Cerebellar cortex (tissue), 1 donor: ENCODE data around the gene PRDM15.

Experiments
- DNase-seq: peaks from one replicate; pipeline ENCODE4 v3.0.0-alpha.2; 2015; ENCODE audit warnings: low spot score

Gene PRDM15

DNA sequence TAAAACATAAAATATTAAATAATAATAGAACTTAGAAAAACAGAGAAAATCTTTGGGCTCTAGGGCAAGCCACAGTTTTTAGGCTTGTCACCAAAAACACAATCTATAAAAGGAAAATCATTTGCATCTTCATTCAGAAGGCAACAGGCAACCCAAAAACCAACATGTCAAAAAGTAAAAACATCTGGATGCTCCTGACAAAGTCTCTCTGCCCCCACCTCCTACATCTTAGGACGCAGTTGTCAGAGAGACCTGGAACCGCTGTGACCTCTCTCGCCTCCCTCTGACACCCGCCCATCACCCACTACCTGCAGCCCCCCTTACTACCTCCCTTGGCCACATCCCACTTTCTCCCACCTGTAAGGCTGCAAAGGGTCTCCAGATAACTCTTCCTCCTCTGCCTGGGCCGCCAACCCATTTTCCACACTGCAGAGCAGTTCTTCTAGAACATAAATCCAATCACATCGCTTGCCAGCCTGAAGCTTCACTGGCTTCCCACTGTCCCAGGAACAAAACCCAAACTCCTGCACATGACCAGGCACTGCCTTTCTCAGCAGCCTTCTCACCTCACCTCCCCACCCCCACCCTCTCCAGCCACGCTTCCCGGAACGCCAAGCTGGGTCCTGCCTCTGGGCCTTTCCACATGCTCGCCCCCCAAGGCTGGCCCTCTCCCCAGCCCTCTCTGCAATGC lies 14.7 kb downstream of the PRDM15 start:
- no peak for DNase-seq

DNA sequence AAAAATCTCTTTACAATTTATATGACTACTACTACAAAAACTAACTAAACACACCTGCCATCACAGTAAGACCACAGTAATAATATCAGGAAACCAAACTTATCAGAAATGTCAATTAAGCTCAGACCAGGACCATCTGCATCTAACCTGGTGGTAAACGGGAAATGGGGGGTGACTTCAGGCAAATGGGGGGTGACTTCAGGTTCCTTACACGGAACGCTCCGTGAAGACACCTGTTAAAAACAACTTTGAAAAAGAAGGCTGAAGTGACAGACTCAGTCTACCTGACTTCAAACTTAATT lies 15.8 kb downstream of the PRDM15 start:
- no peak for DNase-seq

DNA sequence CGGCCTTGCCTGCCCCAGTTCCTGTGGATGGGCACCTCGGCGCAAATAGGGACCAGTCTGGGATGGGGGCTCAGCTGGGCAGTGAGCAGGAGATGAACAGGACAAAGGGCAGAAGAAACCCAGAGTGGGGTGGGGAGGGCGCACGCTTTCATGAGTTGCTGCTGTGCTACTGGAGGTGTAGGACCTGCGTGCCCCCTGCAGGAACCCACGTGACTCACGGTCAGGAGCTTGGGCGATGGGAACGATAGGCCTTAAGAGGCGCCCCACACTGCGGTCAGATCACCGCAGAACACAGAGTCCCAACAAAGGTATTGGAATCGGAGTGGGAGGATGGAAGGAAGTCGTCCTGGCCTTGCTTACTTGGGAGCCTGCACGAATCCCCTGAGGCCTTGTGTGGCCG lies 17.2 kb downstream of the PRDM15 start:
- DNase-seq = no peak

DNA sequence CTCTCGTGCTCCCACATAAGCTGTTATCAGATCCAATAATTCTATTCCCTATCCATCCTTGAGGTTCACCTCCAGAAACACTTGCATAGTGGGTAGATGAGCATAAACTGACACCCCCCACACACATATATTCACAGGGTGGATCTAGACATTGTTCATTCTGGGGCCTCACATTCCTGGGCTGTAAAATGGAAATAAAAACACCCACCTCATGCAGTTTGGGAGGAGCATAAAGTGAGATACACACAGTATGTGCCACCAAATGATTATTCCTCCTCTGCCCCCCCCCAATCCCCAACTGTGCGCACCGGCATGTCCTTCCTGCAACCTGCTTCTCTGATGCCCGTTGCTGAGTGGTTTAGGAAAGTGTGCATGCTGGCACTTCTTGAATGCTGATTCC lies 17.9 kb downstream of the PRDM15 start:
- DNase-seq = no peak

DNA sequence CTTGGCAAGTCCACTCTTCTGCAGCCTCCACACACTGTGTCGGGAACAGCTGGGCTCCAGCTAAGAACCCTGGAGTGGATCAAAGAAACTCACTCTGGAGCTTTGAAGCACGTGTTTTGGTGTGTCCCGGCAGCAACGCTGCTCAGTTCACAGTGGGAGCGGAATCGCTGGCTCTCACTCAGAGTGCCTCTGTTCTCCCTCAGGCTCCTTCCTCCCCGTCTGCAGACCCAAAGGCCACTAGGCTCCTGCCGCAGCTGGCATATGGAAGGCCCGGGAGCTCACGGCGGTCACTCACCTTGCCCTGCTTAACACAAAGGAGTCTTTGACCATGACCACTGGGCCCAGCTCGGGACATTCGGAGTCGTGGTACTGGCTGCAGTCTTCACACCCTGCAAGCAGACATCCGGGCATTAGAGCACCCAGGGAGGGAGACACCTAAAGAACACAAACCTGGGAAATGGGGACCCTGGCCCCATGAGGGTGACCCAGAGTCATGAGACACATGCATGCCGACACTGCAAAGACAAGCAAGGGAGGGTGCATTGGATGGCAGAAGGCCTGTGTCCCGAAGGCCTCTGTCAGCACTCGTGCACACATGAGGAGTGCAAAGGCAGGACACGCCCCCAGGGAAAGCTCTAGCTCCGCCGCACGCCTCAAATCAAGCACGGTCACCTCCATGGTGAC lies 19.7 kb downstream of the PRDM15 start:
- no peak for DNase-seq

DNA sequence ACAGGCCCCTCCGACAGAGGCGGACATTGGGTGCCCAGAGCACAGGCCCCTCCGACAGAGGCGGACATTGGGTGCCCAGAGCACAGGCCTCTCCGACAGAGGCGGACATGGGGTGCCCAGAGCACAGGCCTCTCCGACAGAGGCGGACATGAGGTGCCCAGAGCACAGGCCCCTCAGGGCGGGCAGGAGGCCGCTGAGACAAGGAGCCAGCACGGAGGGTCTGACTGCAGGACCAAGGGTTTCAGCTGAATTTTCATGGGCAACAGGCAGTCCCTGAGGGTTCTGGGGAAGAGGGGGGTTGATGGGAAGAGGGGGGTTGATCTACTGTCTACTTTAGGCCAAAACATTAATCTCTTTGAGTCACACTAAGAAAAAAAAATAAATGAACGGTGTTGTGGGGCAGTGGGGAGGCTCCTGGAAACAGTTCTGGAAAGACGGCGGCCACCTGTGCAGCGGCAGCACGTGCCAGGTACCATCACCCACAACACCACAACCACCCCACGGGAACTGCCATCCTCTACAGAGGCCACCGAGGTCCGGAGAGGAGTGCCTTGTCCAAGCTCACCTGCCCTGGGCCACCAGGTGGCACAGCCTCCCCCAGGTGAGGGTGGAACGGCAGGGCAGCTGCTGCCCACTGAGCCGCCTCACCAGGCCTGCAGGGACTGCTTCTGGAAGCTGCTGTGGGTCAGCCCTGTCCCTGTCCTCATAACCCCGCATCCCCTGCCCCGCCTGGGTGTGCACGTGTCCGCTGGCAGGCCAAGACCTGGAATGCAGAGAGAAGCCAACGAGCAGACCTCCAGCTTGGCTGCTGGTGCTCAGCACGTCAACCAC lies 20.5 kb downstream of the PRDM15 start:
- no peak for DNase-seq

DNA sequence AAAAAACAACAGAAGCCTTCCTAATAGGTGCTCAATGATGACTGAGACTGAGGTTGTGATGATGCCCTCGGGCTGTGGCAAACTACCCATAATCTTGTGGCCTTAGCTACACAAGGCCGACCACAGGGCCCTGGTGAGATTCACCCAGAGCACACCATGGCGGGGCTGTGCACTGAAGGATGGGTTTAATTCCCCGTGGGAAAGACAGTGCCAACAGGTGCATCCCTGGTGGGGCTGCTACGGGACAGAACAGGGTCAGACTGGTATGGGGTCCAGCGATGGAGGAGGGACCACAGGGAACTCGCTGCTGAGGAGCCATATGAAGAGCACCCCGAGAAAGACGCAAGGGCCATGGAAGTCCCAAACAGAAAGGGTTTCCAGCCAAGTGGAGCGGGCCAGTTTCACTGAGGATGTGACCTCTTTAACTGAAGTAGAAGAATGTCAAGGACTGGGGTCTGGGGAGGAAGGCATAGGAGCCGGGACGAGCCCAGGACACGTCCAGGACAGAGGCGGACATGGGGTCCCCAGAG lies 21.3 kb downstream of the PRDM15 start:
- no peak for DNase-seq

DNA sequence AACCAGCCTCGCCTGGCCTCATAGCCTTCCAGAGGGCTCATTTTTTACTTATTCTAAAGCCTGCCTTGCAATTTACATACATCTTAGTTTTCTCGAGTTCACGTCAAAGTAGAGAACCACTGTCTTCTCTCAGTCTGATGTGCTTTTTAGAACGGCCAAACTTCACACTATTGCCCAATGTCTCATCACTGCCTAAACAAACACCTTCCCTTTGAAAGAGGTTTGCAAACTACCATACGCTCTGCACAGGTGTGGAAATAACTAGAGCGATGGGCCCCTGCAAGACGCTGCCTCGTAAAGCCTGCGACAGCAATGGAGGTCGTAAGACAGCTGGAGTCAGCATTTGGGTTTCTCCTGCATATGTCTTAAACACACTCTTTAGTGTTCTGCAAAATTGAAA lies 22.6 kb downstream of the PRDM15 start:
- no peak for DNase-seq

DNA sequence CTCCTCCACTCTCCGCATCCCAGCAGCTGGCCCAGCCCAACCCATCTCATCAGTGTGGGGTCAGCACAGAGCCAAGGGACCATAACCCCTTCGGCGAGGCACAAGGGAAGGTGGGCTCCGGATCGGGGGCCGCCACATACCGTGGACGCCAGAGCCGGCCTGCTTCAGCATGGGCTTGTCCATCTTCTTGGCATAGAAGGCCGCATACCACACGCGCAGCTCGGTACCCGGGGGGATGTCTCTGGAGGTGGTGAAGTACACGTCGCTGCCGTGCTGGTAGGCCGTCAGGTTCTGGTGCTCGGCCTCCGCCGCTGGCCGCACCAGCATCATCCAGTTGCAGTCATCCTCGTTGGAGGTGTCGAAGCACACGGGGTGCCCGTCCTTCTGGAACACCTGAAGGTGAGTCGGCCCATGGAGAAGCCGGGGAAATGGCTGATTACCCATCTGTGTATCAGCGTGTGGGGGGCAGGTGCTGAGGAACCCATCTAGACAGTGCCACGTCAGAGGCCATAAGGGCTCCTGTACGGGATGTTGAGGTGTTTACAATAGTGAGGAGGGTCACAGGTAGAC lies 24.6 kb downstream of the PRDM15 start:
- DNase-seq = no peak

DNA sequence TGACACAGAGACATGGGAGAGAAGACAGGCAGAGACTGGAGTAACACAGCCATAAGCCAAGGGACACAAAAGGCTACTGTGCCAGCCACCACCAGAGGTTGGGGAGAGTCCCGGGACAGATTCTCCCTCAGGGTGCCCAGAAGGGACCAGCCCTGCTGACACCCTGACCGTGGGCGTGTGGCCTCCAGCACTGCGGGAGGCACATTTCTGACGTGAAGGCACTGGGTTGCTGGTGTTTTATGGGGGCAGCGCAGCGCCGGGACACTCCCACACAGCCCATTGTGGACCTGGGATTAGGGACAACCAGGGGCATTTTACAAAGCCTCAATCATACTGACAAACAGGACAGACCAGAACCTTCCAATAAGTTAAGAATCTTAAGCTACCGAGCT lies 26.2 kb downstream of the PRDM15 start:
- DNase-seq = no peak

DNA sequence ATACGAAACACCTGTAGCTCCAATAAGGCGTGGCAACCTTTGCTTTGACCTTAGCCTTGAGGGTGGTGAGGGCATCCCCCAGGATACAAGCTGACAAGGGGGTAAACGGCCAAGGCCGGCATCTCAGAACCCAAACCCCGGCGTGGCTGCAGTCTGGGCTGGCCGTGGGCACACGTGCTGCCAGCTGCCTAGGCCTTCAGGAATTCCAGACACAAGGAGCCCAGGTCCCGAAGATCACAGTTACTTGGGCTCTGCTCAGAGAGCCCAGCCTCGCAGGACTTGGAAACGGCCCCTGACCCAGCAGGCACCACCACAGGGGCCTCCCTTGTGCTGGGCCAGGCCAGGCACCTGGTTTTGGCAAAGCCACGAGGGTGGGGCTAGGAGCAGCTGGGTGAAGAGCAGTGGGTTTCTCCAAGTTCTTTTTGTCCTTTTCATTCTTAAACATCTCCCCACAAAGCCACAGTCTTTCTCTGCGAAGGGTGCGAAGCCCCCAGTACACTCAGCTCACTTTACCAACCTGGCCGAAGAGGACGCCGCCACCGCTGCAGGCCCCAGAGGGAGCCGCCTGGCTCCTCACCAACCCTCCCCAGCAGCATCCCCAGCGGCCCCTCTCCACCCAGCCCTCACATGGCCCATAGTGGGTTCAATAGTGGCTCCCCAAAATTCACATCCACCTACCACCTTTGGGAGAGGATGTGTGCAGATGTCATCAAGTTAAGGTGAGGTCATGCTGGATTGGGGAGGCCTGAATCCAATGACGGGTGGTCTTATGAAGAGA lies 26.8 kb downstream of the PRDM15 start:
- DNase-seq = no peak

DNA sequence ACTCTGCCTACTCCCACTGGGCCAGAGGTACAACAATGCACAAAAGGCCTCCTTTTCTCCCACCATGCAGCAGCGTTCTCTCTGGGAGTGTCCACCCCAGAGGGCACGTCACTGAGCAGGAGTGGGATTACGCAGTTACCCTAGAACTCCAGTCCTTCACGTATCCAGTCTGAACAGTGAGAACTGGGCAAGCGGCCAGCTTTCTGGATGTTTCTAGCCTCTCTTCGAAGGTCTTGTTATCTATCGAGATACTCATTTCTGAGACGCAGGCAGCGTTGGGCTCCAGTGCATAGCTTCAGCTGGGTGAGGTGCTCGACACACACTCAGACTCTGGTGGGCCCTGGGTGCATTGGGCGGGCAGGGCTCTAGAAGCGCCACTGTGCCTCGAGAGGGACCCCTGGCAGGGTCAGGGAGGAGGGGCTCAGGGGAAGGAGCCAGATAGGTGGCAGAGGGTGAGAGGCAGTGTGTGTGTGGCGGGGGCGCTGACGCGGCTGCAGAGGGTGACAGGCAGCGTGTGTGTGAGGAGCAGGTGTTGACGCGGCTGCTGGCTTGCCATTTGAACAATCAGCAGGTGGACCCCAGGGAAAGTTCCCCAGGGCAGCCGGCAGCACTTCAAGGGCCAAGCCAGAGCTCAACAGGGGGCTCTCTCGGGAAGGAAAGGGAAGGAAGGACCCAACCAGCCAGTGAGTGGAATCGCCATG lies 27.9 kb downstream of the PRDM15 start:
- DNase-seq = no peak

DNA sequence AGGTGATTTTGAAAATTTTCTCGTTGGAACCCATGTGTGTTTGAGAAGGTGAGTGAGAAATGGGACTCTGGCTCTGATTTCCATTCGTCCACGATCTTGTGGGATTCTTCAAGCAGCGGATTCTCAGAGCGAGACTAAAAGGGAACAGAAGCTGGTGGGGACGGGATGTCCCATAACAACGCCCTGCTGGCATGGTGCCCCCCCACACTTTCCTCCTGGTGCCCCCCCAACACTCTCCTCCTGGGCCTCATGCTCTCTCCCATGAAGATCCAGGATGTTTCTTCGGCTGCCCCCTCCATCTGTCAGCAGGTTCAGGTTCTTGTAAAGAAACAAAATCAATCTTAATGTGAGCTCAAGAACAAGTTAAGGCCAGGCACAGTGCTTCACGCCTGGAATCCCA lies 29.1 kb downstream of the PRDM15 start:
- DNase-seq = no peak

DNA sequence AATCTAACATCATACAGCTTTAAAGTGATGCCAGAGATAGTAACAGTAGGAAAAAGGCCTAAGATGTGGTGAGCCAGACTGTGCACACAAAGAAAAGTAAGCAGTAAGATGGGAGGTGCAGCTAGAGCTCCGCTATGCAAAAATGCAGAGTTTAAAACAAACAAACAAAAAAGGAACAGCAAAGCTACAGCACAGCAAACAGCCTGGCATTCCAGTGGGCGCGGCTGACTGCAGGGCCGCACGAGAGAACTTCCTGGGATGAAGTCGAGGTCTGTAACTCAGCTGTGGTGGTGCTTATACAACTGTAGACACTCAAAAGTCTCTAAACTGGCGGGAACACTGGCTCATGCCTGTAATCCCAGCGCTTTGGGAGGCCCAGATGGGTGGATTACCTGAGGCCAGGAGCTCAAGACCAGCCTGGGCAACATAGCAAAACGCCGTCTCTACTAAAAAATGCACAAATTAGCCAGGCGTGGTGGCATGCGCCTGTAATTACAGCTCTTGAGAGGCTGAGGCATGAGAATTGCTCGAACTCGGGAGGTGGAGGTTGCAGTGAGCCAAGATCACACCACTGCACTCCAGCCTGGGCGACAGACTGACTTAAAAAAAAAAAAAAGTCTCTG lies 30.1 kb downstream of the PRDM15 start:
- no peak for DNase-seq

DNA sequence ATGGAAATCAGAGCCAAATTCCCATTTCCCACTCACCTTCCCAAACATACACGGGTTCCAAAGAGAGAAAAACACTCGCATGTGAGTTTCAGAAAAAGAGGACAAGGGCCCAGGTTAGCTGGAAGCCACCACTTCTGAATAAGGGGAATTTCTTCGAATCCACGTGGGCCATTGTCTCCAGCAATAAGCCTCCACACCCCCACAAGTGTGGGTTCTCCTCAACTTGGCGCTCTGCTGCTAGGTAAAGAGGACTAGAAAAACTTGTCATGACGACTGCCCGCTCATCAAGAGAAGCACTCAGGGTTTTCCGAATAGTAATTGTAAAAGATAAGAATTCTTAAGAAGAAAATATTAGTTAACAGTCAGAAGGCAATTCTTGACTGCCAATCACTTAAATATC lies 30.6 kb downstream of the PRDM15 start:
- DNase-seq = no peak

DNA sequence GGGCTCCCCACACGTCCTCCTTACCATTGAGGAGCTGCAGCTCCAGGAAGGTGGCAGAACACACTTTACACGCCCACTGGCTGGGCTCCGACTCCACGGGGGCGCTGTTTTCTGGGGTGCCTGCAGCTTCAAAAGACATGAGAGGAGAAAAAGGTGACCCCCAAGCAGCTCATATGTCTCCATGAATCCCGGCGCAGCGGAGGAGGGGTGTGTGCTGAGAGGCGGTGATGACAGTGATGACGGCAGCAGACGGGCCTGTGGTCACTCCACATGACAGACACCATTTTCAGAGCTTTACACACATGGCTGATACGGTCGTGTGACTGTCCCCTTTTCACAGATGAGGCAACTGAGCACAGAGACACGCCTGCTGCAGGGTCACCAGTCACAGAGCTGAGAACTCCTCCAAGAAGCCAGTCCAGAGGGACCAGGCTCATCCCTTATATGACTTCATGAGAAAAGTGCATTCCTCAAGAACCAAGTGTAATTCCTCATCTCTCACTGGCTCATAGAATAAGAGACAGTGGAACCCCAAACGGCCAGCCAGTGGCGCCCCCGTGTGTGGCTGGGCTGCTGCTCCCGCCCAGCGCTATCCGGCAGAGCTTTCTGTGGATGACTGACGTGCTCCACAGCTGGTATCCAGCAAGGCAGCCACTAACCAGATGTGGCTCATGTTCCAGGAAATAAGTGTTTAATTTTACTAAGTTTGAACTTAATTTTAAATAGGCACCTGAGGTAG lies 31.9 kb downstream of the PRDM15 start:
- peak; percentile 17 for DNase-seq

DNA sequence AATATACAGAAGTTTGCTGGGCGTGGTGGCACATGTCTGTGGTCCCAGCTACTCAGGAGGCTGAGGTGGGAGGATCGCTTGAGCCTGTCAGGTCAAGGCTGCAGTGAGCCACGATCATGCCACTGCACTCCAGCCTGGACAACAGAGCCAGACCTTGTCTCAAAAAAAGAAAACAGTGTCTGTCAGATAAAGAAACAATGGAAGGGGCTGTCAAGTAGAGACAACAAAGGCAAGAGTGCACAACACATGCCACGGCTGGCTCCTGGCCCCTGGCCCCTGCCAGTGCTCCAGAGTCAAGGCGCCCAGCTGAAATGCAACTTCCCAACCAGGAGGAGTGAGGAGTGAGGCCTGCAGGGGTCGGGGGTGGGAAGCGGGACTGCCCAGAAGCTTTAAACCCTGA lies 32.6 kb downstream of the PRDM15 start:
- no peak for DNase-seq

DNA sequence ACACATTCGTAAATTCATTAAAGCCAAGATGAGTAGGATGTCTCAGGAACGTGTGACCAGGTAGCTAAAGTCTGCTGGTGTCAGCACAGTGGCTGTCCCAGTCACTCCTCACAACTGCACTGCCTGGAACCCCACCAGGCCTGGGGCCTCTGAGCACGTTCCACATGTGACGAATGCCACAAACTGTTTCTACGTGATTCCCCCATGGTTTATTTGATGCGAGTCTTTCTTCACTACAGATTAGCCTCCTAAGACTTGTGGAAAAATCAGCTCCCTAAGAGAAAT lies 33.2 kb downstream of the PRDM15 start:
- DNase-seq = no peak

DNA sequence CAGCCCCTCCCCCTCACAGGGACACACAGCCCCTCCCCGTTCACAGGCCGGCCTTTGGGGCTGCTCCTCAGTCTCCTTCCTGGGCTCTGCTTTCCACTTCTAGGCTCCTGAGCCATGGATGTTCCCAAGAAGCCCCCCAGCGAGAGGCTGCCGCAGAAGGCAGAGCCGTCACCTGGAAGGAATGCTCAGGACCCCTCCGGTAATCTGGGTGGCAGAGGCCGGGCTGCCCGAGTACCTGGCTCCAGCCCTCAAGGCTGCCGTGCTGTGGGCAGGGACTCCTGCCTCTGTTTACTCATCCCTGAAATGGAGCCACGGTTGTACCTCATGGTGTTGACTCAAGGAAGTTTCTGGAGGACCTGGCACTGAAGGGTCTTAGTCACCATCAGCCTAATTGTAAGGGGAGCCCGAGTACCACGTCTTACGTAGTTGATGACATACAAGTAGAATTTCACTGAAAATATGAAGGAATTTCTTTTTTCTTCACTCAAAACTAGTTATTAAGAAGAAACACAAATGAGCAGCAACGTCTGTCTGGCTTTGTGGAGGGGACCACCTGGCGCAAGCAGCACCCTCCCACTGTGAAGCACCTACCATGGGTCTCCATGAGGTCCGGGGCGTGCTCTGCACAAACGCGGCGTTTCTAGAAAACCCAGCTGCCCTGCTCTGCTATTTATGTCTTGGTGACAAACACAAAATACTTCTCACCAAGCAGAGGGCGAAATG lies 33.7 kb downstream of the PRDM15 start:
- DNase-seq = no peak

DNA sequence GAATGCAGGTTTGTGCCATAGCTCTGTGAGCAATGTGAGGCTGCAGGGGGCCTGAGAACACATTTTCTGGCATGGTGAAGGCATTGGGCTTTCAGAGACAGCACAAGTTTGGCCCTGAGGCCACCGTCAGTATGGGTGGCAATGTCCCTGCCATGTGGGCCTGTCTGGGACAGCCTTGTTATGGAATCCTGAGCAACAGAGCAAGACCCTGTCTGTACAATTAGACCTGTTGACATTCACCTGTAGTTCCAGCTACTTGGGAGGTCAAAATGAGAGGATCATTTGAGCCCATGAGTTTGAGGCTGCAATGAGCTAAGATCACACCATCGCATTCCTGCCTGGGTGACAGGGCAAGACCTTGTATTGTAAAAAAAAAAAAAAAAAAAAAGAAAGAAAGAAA lies 35.6 kb downstream of the PRDM15 start:
- DNase-seq = no peak
